ENCODE measurements around the gene NXPH3.

Gene NXPH3

GRCh38 chr17:49613182-49613800, 37.6 kb downstream of the NXPH3 start:
- TF ChIP-seq GABPA (IDR thresholded peaks at IDR 0.05; ENCODE audit: low read depth): no peak
- no peak for TF ChIP-seq CTCF (IDR thresholded peaks at IDR 0.05; ENCODE audit: insufficient read depth, low read length)
- TF ChIP-seq SPI1 (IDR thresholded peaks at IDR 0.05; ENCODE audit: borderline replicate concordance, low read depth): no peak
- TF ChIP-seq REST (IDR thresholded peaks at IDR 0.05; ENCODE audit: insufficient replicate concordance, low read depth): no peak
- no peak for TF ChIP-seq POLR2AphosphoS5 (IDR thresholded peaks at IDR 0.05; ENCODE audit: low read depth)
- H3K4me3 ChIP-seq (replicated peaks; ENCODE audit: insufficient read depth, low read length): no peak overlapping the region
- no peak overlapping the region for H3K27ac ChIP-seq (replicated peaks)
- DNase-seq (ENCODE audit: low read depth in 1 of 2, low spot score in 1 of 2): no peak
- no peaks in the 10 kb centered on the region for H3K27me3 ChIP-seq (ENCODE audit: insufficient read depth, poor library complexity, severe bottlenecking)

- Histone ChIP-seq H3K27ac (replicated peaks) (no peak overlapping the region), H3K27me3 (ENCODE audit: insufficient read depth, poor library complexity, severe bottlenecking) (no peaks in the 10 kb centered on the region), H3K4me3 (replicated peaks; ENCODE audit: insufficient read depth, low read length) (no peak overlapping the region)
- no peak for TF ChIP-seq REST (IDR thresholded peaks at IDR 0.05; ENCODE audit: insufficient replicate concordance, low read depth)
- TF ChIP-seq CTCF (IDR thresholded peaks at IDR 0.05; ENCODE audit: insufficient read depth, low read length): no peak
- TF ChIP-seq GABPA (IDR thresholded peaks at IDR 0.05; ENCODE audit: low read depth): no peak
- TF ChIP-seq POLR2AphosphoS5 (IDR thresholded peaks at IDR 0.05; ENCODE audit: low read depth): no peak
- no peak for TF ChIP-seq SPI1 (IDR thresholded peaks at IDR 0.05; ENCODE audit: borderline replicate concordance, low read depth)
- DNase-seq (ENCODE audit: low read depth in 1 of 2, low spot score in 1 of 2): no peak
Observed at GRCh38 chr17:49616086-49616485, 40.4 kb downstream of the NXPH3 start.

- DNase-seq (ENCODE audit: low read depth in 1 of 2, low spot score in 1 of 2): peak in 1 of 2 experiments; percentile 10
- no peak for TF ChIP-seq CTCF (IDR thresholded peaks at IDR 0.05; ENCODE audit: insufficient read depth, low read length)
- peak; percentile 58; the same call in 1 of the 2 replicates for TF ChIP-seq SPI1 (IDR thresholded peaks at IDR 0.05; ENCODE audit: borderline replicate concordance, low read depth)
- no peak overlapping the region for H3K4me3 ChIP-seq (replicated peaks; ENCODE audit: insufficient read depth, low read length)
- no peak overlapping the region for H3K27ac ChIP-seq (replicated peaks)
- no peaks in the 10 kb centered on the region for H3K27me3 ChIP-seq (ENCODE audit: insufficient read depth, poor library complexity, severe bottlenecking)
Observed at GRCh38 chr17:49616601-49617131, 41.0 kb downstream of the NXPH3 start.

All from HL-60 (cell line).